Parathyroid adenoma (tissue), 2 donors: Measurements from ENCODE around the gene PEAK1.

Source experiments
- H2AFZ ChIP-seq: fragments of 300-600 bp; sonication (generic); one replicate; pipeline ENCODE4 v1.7.0; 2017; ENCODE audit warnings: antibody characterized with exemption, mild to moderate bottlenecking
- H3K27ac ChIP-seq: fragments of 300-600 bp; sonication (generic); one replicate; pipeline ENCODE4 v1.7.0; 2017
- H3K27me3 ChIP-seq: fragments of 300-600 bp; sonication (generic); one replicate; pipeline ENCODE4 v1.7.0; 2017; ENCODE audit warnings: low read length; ENCODE audit not compliant: control insufficient read depth, insufficient read depth
- H3K36me3 ChIP-seq: fragments of 300-600 bp; sonication (generic); one replicate; pipeline ENCODE4 v1.7.0; 2017; ENCODE audit warnings: low read length; ENCODE audit not compliant: control insufficient read depth, insufficient read depth
- H3K4me1 ChIP-seq: fragments of 300-600 bp; sonication (generic); one replicate; pipeline ENCODE4 v1.7.0; 2017; ENCODE audit warnings: control low read depth
- H3K4me2 ChIP-seq: fragments of 300-600 bp; sonication (generic); one replicate; pipeline ENCODE4 v1.7.0; 2017; ENCODE audit warnings: low read length
- H3K4me3 ChIP-seq: fragments of 300-600 bp; sonication (generic); one replicate; pipeline ENCODE4 v1.7.0; 2017; ENCODE audit warnings: low read depth, low read length
- H3K79me2 ChIP-seq: fragments of 300-600 bp; sonication (generic); one replicate; pipeline ENCODE4 v1.7.0; 2017; ENCODE audit warnings: control low read depth
- H3K9ac ChIP-seq: fragments of 300-600 bp; sonication (generic); one replicate; pipeline ENCODE4 v1.7.0; 2017; ENCODE audit warnings: mild to moderate bottlenecking
- H3K9me3 ChIP-seq: fragments of 300-600 bp; sonication (generic); one replicate; pipeline ENCODE4 v1.7.0; 2017; ENCODE audit warnings: low read length; ENCODE audit not compliant: control insufficient read depth
- CTCF ChIP-seq: fragments of 300-600 bp; sonication (generic); IDR thresholded peaks from one replicate; pipeline ENCODE4 v1.7.0; 2017; ENCODE audit warnings: antibody characterized with exemption, mild to moderate bottlenecking
- donor health status: primary hyperparathyroidism.

The PEAK1 gene

GRCh38 chr15:77461486-77461885 lies 41.6 kb upstream of the PEAK1 start:
- Histone ChIP-seq H3K36me3 (no peaks in the 10 kb centered on the region), H3K4me1 (no peaks in the 10 kb centered on the region)

GRCh38 chr15:77459031-77459430 lies 39.1 kb upstream of the PEAK1 start:
- H3K4me3 ChIP-seq: no peak overlapping the region
- H3K4me1 ChIP-seq: no peaks in the 10 kb centered on the region
- no peak overlapping the region for H2AFZ ChIP-seq
- no peak overlapping the region for H3K4me2 ChIP-seq
- no peak overlapping the region for H3K9ac ChIP-seq
- H3K79me2 ChIP-seq: no peaks in the 10 kb centered on the region
- H3K9me3 ChIP-seq: no peaks in the 10 kb centered on the region
- H3K27me3 ChIP-seq: no peaks in the 10 kb centered on the region
- no peak overlapping the region for H3K27ac ChIP-seq
- TF ChIP-seq CTCF: no peak
- no peaks in the 10 kb centered on the region for H3K36me3 ChIP-seq

More at GRCh38 chr15:77461486-77461885, 41.6 kb upstream of the PEAK1 start:
- no peak for TF ChIP-seq CTCF
- Histone ChIP-seq H3K27ac (no peak overlapping the region), H3K4me3 (no peak overlapping the region), H3K27me3 (no peaks in the 10 kb centered on the region), H3K79me2 (no peaks in the 10 kb centered on the region), H3K9ac (no peak overlapping the region), H2AFZ (no peak overlapping the region), H3K9me3 (no peaks in the 10 kb centered on the region), H3K4me2 (no peak overlapping the region)

GRCh38 chr15:77457905-77458265 lies 38.0 kb upstream of the PEAK1 start:
- no peaks in the 10 kb centered on the region for H3K36me3 ChIP-seq
- TF ChIP-seq CTCF: no peak
- H3K9ac ChIP-seq: no peak overlapping the region
- H3K27ac ChIP-seq: no peak overlapping the region
- H3K4me3 ChIP-seq: no peak overlapping the region
- no peaks in the 10 kb centered on the region for H3K27me3 ChIP-seq
- no peak overlapping the region for H2AFZ ChIP-seq
- no peaks in the 10 kb centered on the region for H3K9me3 ChIP-seq
- H3K4me1 ChIP-seq: no peaks in the 10 kb centered on the region
- no peaks in the 10 kb centered on the region for H3K79me2 ChIP-seq
- H3K4me2 ChIP-seq: no peak overlapping the region

- Histone ChIP-seq H3K4me1 (no peaks in the 10 kb centered on the region), H3K9ac (no peak overlapping the region), H2AFZ (no peak overlapping the region), H3K4me2 (no peak overlapping the region), H3K9me3 (no peaks in the 10 kb centered on the region), H3K27ac (no peak overlapping the region), H3K27me3 (no peaks in the 10 kb centered on the region), H3K36me3 (no peaks in the 10 kb centered on the region), H3K79me2 (no peaks in the 10 kb centered on the region), H3K4me3 (no peak overlapping the region)
- TF ChIP-seq CTCF: no peak
These were observed 37.4 kb upstream of the PEAK1 start for GRCh38 chr15:77457191-77457904.

GRCh38 chr15:77456746-77457145 lies 36.8 kb upstream of the PEAK1 start:
- no peak overlapping the region for H3K27ac ChIP-seq
- H3K36me3 ChIP-seq: no peaks in the 10 kb centered on the region
- H3K27me3 ChIP-seq: no peaks in the 10 kb centered on the region
- no peak overlapping the region for H3K4me2 ChIP-seq
- no peaks in the 10 kb centered on the region for H3K79me2 ChIP-seq
- H2AFZ ChIP-seq: no peak overlapping the region
- TF ChIP-seq CTCF: no peak
- no peaks in the 10 kb centered on the region for H3K9me3 ChIP-seq
- no peak overlapping the region for H3K9ac ChIP-seq
- no peaks in the 10 kb centered on the region for H3K4me1 ChIP-seq
- H3K4me3 ChIP-seq: no peak overlapping the region
